GM19395 (cell line): ENCODE measurements around the gene RFX3.

ENCODE experiments used
- ATAC-seq: cut with Tn5 transposase; IDR thresholded peaks from one replicate; pipeline ENCODE4 v1.9.1; 2021; ENCODE audit warnings: mild to moderate bottlenecking, moderate library complexity; ENCODE audit not compliant: unreplicated experiment

The RFX3 gene

DNA sequence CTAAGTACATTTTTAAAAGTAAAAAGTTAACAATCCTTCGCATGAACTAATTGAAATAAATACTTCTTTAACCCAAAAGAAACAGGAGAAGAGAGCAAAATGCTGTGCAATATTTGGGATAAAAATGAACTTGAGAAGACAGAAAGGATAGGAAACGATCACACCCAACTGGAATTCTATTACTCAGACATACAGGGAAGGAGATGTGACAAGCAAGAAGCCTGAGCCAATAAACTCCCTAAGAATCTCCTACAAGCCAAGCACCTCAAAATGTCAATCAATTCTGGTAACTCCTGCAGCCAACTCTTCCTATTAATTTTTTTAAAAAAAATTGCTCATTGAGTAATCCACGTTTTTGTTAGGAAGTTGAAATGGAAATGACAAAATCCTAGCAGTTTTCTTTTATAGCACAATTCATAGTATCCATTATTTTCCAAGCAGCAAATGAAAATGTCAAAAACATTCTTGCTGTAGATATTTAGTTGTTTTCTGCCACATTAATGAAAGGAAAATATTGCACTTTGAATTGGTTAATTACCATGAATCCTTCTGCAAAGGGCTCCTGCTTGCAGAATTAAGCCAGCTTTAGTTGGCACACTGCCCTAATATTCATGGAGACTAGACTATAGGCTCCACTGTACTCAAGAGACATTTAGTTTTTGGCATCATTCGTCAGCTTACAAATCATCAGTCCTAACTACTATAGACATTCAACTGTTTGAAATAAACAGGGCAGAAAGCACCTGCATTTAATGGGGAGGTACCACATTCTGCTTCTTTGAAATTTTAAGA lies 89.0 kb downstream of the RFX3 start:
- no peak for ATAC-seq

DNA sequence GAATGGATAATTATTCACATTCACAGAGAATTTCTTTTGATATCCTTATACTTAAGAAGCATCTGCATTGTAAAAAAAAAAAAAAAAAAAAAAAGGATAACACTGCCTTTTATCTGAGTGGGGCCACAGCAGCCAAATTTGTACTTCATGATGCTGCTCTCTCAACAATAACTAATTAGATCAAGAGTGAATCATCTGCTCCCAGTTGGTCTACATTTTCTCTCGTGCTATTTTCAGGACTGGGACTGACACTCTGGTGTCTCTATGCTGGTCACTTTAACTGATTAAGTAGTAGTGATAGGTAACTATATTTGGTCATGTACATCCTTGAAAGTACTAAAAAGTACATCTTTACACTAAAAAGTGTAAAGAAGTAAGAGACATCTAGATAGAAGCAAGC lies 90.1 kb downstream of the RFX3 start:
- no peak for ATAC-seq

DNA sequence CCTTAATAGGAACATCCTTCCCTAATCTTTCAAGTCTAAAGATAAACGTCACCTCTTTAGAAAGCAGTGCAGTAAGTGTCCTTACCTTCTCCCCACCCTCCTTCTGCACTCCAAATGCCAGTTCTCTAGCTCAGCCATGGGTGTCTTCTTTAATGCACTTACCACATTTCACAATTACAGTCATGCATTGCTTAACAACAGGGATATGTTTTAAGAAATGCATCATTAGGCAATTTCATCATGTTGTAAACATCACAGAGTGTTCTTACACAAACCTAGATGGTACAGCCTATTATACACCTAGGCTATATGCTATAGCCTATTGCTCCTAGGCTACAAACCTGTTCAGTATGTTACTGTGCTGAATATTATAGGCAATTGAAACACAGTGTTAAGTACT lies 91.2 kb downstream of the RFX3 start:
- ATAC-seq: no peak

DNA sequence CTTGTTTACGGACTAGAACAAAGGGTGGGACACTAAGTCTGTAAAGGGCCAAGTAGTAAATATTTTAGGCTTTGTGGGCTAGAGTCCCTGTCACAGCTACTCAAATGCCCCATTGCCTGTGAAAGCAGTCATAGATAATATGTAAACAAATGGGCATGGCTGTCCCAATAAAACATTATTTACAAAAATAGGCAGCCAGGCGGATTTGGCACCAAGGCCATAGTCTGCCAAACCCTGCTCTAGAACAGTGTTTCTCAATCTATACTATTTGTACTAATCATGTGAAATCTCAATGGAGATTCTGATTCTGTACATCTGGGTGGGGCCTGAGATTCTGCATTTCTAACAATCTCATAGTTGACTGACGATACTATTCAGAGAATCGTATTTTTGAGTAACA lies 92.0 kb downstream of the RFX3 start:
- no peak for ATAC-seq

DNA sequence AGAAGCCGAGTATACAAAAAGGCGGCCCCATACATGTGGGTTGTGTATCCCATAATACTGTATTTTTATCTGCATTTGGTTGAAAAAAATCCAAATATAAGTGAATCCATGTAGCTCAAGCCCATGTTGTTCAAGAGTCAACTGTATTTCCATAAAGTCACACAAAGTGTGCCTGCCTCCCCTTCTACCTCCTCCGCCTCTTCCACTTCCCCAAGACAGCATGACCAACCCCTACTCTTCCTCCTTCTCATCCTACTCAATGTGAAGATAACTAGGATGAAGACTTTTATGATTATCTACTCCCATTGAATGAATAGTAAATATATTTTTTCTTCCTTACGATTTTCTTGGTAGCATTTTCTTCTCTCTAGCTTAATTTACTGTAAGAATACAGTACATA lies 92.7 kb downstream of the RFX3 start:
- no peak for ATAC-seq

DNA sequence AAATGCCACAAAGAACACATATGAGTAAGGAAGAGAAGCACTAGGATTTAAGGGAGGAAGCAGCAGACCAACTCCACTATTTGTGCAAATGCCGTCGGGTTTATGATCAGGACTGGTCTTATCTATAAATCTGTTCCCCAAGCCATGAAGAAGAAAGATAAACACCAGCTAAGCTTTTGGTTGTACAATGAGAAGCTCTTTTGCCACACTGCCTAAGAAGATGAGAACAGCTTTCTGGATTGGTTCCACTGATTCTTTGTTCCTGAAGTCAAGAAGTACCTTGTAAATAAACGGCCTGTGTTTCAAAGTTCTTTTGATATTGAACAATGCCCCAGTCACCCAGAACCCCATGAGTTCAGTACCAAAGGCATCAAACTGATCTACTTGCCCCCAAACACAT lies 93.9 kb downstream of the RFX3 start:
- no peak for ATAC-seq

DNA sequence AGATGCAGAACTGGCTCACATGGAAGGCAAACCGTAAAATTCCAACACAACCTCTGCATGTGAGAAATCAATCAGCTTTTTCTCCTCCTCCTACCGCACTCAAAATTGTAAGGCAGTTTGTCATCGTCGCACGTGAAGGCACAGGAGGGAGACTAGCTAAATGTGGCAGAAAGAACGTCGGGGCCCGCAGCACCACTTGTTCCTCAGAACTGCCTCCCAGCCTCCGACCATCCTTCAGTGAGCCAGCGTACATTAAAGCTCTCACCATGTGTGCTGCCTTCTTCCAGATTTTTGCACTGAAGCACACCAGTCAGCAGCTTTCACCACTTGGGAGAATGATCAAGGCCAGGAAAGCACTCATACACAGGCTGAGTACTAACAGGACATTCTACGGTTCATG lies 105.9 kb downstream of the RFX3 start:
- no peak for ATAC-seq

DNA sequence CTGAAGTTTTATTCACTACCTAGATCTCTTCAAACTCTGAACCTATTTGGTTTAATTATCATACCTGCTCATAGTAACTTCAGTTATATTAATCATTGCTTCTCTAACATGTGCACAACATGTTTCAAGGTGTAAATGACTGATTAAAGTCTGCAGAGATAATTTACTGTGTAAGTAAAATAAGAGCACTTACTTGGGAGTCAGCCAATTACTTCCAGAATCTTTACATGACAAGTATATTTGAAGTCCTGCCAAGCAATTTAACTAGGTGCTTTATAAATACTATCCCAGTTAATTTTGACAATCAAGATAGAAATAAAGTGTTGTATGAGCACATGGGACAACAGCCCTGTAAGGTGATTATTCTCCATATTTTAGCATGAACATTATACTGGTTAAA lies 109.9 kb downstream of the RFX3 start:
- no peak for ATAC-seq

DNA sequence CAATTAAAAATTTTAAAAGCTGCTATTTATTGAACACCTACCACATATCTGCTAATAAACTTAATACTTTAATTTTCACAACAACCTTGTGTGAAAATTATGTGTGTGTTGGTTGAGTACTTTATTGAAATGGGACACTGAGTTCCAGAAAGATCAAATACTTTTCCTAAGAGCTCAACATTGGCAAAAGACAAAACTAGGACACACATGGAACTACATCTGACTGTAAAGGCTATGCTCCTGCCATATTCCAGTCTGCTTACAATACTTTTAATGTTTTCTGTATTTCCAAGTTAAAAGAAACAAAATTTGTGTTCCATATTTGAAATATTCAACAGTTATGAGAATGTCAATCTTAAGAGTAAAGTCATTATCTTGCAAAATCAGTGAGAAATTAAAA lies 111.8 kb downstream of the RFX3 start:
- no peak for ATAC-seq

DNA sequence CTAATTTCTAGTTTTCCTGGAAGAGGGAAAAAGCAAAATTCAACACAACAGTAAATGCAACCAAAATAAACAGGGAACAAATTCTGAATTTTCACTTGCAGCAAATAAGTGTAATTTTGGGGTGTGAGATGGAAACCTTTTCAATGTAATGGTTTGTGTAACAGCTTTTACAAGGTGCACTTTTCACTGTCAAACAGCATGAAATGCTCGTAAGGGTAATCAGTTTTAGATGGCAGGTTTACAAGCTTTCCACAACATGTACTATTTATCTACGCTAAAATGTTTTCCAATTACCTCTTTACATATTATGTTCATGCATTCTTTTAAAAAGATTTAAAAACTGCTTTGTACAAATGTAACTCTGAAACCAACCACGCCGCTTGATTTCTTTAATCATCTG lies 115.3 kb downstream of the RFX3 start:
- no peak for ATAC-seq

DNA sequence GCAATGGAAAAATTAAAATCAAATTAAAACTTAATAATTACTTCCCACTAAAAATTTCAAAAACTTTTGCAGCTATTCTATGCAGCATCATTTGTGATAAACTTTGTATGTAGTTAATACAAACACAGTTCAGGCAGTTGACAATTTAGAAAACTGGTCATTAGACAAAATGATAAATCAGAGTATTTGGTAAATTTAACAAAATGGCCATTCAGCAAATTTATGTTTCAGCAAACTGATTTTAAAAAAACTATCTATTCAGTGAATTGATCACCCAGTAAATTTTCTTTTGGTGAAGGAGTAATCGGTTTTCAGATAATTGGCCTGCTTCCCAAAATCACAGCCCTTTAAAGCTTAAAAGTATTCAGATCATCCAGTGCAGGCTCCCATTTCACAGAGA lies 116.3 kb downstream of the RFX3 start:
- no peak for ATAC-seq

DNA sequence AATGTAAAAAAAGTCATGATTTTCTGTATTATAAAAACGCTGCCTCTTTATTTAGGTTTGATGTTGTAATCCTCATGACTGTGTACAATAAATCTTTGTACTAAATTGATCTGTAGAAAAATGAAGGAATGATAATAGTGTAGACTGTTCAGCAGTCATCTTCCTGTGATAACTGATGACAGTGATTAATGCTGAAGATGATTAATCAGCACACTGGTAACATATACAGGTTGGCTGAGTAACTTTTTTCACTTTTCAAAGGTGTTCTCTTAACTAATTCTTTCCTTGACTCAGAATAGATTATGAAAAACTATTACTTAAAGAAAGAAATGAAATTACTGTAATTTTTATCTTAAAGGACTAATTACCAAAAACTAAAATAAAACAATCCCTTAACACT lies 122.5 kb downstream of the RFX3 start:
- no peak for ATAC-seq

DNA sequence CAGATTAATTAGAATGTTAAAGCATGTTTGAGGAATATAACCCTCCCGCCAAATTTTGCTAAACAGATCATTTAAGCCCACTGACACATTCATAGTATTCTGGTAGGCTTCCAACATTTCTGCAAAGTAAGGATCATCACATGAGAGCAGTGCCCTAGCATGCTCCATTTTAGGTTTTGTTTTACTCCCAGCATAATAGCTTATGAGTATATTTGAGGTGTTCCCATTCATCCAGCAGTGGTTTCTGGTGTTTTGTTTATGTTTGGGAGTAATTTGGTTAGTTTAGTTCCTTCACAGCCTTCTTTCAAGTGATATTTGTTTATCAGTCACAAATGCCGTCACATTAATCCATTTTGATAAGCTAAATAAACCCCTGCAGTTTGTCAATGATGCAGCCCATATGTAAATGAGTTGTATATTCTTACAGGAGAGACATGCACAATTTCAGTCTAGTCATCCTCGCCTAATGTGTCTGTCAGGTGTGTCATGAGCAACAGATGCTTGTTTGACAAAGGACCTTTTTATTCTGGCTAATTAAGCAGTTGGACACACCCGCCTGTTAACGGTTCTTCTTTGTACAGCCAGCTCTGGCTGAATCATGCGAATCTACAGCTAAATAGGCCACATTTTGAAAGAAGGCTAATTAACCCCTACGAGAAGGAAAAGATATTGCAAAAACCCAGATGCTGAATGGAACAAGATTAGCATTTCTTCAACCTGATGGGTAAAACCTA lies 124.4 kb downstream of the RFX3 start:
- no peak for ATAC-seq

DNA sequence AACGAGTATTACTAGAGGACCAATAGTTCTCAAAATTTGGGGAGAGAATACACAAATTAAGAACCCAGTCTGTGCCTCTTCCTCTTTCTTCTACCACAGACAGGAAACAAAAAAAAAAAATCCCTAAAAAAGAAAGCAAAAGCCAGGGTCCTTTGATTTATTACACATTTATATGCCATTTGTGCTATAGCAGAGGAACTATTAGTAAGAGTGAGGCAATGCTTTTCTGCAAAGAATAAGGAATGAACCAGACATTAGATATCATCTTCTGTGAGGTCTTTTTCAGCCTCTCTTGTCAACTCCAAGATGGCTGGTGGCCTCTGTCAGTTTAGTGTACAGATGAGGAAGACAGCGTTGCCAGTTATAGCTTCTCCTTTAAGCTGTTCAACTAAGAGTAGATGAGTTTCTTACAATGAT lies 127.6 kb downstream of the RFX3 start:
- ATAC-seq: peak; percentile 64

DNA sequence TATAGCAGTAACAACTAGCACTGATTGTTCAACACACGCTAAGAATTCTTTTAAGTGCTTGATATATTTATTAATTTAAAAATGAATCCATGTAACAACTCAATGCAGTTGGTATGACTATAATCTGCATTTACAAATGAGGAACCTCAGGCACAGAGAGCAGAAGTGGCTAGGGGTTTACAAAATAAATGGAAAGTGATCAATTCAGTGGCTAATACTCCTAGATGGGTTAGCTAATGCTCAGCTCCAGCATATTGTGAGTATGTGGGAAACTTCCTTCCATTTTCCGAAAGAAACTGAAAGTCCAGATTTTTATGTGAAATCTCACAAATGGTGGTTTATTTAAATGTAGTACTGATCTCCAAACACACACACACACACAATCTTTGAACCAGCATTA lies 128.0 kb downstream of the RFX3 start:
- peak; percentile 41 for ATAC-seq

DNA sequence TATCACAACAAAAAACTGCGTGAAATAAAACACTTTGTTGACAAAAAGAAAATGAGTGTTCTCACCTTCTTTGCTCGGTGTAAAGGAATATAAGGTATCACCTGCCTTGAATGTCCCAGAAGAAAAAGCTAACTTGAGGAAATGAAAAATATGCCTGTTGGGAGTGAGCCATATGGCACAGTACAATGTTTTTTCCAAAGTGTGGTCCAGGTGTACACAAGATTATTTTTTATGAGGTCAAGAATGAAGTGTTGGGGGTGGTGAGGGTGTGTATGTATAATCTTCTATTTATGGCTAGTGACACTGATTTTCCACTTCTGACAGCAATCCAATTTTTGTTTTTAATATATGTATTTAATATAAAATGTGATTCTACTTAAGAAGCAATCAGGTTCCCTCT lies 134.4 kb downstream of the RFX3 start:
- ATAC-seq: no peak

DNA sequence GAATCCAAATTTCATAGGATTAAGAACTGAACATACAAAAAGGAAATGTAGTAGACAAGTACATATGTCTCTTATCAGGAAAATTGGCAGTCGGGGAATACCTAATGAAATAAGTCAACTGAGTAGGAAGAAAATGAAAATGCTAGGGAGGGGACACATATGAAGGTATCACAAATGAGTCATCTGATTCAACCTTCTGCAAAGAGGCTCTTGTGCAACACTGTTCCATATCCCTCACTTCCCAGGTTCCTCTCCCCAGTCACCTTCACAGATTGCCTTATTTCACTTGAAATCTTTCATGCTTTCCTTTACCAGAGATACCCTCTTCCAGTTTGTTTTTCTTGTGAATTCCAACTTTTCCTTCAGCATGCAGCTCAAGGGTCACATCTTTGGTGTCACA lies 139.0 kb downstream of the RFX3 start:
- ATAC-seq: no peak

DNA sequence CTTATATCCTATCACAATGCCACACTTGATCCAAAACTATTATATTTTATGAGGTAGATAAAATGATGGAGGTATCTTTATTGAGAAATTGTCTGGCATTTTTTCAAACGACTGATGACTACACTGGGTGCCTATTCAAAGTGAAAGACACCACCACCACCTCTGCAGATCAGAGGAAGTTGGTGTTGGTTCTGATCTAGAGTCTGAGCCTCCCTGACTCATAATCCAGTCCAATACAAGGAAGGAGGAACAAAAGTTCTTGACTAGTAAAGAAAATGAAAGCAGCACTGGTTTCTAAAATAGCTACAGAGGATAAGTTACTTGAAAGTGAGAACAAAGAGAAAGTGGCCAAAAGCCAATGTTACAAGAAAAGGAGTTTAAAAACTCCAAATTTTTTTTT lies 139.9 kb downstream of the RFX3 start:
- peak; percentile 97 for ATAC-seq

DNA sequence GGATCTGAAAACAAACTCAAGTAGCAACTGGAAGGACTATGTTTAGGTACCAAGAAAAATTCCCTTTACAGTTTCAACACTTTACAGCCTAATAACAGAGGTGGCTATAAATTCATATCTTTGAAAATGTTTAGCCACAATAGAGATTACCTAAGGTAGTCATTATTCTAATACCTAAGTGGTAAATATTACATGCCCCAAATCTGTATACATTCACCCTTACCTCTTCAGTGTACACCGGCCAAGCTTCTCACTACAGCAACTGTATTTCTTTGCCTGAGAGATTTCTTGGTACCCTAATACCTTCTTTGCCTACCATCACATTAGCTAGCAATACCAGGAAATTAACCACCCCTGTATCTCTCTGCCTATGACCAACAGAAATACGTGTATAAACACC lies 154.0 kb downstream of the RFX3 start:
- ATAC-seq: no peak

DNA sequence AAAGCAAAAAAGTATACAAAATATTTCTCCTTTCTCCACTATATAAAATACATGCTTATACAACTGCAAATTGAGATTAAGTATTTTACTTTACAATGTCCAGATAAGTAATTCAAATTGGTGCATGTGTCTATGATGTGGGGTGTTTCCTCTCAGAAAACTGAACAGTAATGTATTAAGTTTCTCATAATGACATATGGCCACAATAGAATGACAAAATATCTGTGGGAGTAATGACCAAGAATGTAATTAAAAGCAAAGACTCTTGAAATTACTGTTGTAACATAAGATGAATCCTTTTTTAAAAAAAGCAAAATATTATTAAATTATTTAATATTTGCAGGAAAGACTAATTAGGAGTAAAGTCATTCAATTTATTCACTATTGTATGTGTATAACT lies 155.1 kb downstream of the RFX3 start:
- ATAC-seq: no peak

DNA sequence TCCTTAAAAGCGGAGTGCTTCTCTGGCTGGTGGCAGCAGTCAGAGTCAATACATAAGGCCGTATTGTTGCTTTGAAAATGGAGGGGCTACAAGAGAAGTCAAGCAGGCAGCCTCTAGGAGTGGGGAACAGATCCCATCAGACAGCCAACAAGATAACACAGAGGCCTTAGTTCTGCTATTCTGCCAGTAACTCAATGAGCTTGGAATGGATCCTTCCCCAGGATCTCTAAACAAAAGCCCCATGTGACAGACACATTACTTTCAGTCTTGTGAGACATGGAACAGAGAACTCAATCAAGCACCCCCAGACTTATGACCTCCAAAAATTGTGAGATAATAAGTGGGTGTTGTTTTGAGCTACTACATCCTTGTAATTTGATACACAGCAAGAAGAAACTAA lies 158.6 kb downstream of the RFX3 start:
- ATAC-seq: no peak

DNA sequence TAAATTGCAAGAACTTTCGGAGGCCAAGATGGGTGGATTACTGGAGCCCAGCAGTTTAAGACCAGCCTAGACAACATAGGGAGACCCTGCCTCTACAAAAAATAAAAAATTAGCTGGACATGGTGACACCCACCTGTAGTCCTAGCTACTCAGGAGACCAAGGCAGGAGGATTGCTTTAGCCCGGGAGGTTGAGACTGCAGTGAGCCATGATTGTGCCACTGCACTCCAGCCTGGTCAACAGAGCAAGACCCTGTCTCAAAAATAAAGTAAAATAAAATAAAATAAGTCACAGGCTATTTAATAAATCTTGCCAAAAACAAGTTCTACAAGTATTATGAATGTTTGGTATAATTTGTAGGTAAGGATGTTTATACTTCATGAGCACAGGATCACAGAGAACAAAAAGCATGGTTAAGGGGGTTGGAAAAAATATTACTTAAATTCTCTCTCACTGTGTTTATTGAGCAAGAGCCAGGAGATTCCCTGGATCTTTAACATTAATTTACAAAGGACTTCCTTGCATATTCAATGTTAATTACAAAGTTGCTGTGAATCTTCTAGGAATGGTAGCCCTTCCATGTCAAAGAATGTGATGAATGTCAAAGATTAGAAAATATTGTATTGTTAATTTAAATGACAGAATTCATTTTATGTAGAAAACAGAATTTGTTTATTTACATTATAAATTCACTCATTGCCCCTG lies 164.0 kb downstream of the RFX3 start:
- ATAC-seq: no peak
